GM18870 (cell line): ENCODE results near the gene LIPC.
"Not testable (repeated sequence)": the region's sequence is repeated elsewhere in the genome, so short reads cannot be mapped to it uniquely, and the experiment has no call there.

Experiments used
- ATAC-seq: cut with Tn5 transposase; IDR thresholded peaks from one replicate; pipeline ENCODE4 v1.9.1; 2021; ENCODE audit warnings: moderate library complexity; ENCODE audit not compliant: unreplicated experiment

The LIPC gene

GRCh38 chr15:58574631-58575030 is 142.8 kb downstream of the LIPC start:
- ATAC-seq, result no peak

- no peak for ATAC-seq
Measured at GRCh38 chr15:58575045-58575786, 143.4 kb downstream of the LIPC start.

GRCh38 chr15:58576657-58577056 is 144.9 kb downstream of the LIPC start:
- no peak for ATAC-seq

GRCh38 chr15:58582160-58582559 is 150.4 kb downstream of the LIPC start:
- ATAC-seq, result no peak

GRCh38 chr15:58583171-58583908 is 151.5 kb downstream of the LIPC start:
- no peak for ATAC-seq

GRCh38 chr15:58584789-58585461 is 153.1 kb downstream of the LIPC start:
- ATAC-seq, result no peak

GRCh38 chr15:58585693-58586443 is 154.1 kb downstream of the LIPC start:
- no peak for ATAC-seq

GRCh38 chr15:58587486-58587885 is 155.7 kb downstream of the LIPC start:
- ATAC-seq, result no peak

GRCh38 chr15:58588096-58588495 is 156.3 kb downstream of the LIPC start:
- ATAC-seq, result no peak

- no peak for ATAC-seq
Measured at GRCh38 chr15:58589047-58589446, 157.3 kb downstream of the LIPC start.

- no peak for ATAC-seq
Measured at GRCh38 chr15:58590236-58590635, 158.4 kb downstream of the LIPC start.

- no peak for ATAC-seq
Measured at GRCh38 chr15:58590926-58591325, 159.1 kb downstream of the LIPC start.

GRCh38 chr15:58593870-58594269 is 162.1 kb downstream of the LIPC start:
- no peak for ATAC-seq

- ATAC-seq, result no peak
Measured at GRCh38 chr15:58594898-58595297, 163.1 kb downstream of the LIPC start.

GRCh38 chr15:58595516-58596263 is 163.9 kb downstream of the LIPC start:
- no peak for ATAC-seq

GRCh38 chr15:58597943-58598828 is 166.4 kb downstream of the LIPC start:
- no peak for ATAC-seq

GRCh38 chr15:58598829-58599210 is 167.0 kb downstream of the LIPC start:
- no peak for ATAC-seq

GRCh38 chr15:58602823-58603222 is 171.0 kb downstream of the LIPC start:
- ATAC-seq, result no peak

GRCh38 chr15:58603927-58604326 is 172.1 kb downstream of the LIPC start:
- not testable (repeated sequence) for ATAC-seq
